COLO829 (cell line): ENCODE data around the gene C11orf58.
A peak's percentile ranks its signal among the peaks of the same experiment; 100 is the strongest.

Experiments used
- DNase-seq: peaks from one replicate; pipeline ENCODE4 v3.0.0; 2012; ENCODE audit warnings: low spot score

The C11orf58 gene

DNA sequence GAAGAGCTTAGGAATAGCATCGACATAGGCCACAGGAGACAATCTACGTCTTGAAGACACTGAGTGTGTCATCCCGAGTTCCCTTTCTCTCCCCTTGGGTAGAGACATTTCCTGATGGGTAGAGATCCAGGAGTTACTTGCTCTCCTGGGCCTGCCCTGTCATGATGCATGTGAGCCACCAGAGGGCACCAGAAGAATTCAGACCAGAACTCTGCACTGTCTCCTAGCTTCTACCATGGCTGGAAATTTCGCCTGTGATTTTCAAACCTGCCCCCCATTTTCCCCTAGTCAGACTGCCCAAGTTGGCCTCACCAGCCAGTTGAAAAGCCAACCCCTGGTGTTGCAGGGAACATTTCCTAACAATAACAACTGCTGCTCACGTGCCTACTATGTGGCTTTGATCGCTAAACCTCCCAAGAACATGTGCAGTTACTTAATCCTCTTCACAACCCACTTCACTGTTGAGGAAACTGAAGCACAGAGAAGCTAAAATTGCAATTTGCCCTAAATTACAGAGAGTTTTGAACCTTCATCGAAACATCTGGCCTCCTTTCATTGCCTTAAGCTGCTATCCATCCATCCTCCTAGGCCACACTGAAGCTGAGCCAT lies 47.2 kb downstream of the C11orf58 start:
- DNase-seq = peak; percentile 89

DNA sequence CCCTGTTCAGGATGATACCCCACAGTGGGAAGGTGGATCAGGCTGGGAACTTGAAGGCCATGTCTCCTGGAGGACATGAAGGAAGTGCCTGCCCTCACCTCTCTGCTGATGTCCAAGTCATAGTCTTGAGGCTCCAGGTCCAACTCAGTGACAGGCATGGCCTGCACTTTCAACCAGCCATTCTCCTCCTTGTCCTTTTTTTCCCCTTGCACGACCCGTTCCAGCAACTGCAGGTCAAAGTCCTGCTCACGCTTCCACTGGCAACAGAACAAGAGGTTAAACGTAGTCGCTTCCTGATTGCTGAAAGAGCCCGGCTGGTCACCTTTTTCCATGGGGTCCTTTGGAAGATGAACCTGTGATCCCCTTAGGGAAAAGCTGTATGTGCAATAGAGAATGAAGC lies 47.7 kb downstream of the C11orf58 start:
- DNase-seq = no peak

DNA sequence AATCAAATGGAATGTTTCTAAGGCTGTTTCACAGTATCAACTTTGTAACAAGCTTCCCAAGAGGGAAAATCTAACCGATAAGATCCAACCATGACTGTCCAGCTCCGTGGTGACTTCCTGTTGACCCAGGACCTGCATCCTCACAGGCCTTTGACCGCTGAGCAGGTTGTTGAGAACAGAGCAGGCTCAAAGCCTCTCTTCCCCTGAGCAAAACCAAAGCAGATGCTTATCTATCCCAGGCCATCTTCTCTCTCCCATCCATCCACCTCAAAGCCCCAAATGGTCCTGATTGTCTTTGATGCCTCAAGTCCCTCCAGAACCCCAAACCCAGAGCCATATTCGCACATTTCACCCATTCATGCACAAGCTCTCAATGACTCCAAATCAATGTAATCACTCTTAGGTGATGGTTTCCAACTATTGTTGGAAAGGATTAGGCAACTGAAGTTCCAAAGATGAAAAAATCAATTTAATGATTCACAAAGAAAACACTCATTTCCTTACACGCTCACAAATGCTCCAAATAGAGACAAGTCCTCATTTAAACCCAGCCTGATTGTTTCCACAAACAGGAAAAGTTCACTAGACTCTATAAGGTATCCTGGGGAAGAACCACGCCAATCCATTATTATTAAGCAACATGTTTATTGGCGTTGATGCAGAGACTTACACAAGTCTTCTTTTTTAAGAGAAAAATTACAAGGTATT lies 48.7 kb downstream of the C11orf58 start:
- no peak for DNase-seq

DNA sequence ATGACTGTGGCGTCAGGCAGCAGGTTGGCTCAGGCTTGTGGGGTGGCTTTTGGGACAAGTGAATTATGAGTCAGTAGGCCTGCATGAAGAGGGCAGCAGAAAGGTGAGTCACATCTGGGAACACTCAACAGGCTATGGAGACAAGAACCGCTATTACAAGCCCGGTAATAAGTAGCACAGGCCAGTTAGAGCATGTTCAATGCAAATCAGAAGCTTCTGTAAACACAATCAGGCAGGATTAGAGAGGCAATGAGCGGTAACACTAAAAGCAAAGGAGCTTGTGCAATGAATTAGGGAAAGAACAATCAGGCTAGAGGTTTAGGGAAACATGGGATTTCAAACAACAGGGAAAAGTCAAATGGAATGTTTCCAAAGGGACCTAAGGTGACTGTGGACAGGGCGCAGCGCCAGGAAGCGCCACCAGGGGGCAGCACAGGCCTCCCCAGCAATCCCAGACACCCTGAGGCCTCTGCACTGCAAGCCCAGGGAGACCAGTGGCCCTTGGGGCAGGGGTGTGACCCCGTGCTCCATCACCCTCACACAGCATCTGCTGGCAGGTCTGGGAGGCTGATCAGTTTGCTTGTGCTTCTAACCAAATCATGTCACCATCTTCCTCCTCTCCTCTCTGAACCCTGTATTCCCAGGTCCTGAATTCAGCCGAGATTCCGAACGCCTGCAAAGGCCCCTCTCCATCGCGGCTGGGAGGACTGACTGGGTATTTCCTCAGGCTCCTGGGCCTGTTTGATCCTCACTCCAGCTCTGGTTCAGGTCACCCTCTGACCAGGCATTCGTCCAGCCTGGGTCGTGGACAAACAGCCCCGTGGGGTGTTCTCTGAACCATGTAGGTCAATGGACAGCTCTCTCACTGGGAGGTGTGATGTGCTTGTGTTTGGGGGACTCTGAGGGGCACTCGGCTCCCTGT lies 50.0 kb downstream of the C11orf58 start:
- DNase-seq = peak; percentile 78

DNA sequence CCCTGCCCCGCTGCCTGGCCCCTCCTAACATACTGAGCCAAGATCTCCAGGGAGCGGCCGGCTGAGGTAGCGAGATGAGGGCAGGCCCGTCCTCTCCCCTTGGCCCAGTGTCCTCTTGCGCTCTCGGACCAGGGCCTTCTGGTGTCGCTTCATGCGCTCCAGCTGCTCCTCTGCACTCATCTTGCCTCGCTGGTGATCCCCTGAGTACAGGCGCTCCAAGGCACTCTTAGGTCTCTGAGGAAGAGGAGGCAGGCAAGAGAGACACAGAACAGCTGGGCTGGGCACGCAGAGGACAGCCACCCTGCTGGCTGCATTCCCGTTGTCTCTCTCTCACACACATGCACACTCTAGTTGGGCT lies 50.6 kb downstream of the C11orf58 start:
- DNase-seq = no peak

DNA sequence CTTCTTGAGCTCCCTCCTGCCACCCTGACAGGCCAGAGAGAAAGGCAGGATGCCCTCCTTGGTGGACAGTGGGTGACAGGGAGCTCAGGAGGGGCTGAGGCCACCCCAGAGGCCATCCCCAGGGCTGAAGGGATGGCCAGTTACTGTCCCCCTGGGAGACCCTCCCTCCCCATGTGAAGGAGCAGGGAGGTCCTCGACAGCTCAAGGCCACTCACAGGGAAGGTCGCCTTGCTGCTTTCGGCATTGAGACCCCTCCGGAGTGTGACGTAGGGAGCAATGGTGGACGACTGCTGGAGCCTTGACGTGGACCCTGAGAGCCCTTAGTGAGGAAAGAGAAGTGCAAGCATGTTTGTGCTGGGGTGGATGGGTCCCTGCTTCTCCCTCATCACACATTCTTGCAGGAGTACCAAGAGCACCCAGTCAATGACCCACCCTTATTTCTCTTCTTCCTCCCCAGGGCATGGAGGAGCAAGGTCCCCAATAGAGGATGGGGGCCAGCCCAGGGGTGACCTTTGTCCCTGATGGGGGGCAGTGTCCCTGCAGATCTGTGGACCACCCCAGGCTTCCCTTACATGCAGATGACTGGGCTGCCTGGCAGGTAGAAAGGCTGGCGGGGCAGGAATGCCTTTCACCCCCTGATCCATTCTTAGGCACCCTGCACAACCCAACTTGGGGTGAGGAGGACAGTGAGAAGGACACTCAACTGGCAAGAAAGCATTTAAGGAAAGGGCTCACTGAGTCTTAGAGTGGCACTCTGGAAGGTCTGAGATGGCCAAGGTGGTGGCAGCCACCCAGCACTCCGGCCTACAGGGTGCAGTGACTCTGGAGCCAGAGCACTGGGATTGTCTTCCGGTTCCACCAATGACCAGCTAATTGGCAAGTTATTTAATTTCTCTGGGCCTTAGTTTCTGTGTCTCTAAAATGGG lies 51.4 kb downstream of the C11orf58 start:
- no peak for DNase-seq

DNA sequence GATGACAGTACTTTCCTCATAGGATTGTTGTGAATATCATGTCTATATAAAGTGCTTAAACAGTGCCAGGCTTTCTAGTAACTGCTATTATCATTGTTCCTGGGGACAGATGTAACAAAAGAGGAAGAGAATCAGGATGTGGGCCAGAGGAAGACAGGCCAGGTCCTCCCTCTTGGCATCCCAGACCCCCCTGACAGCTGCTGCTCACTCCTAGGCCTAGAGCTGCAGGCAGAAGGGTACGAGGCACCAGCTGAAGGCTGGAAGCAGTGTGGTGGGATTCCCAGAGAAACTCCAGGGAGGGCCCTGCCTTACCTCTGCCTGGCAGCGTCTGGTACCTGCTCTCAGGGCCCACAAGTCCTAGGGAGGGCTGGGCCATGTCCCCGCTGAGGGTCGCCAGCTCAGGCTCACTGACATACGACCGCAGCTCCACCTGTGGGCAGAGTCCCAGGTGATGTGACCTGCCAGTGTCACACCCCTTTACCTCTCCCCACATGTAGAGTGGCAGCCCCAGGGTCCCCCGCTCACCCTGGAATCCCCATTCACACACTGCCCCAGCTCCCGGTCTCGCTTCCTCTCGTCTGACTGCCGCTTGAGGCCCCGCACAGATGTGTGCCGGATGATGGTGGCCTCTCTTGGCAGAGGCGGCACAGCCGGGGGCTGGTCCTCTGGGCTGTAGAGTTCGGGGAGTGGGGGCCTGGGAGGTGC lies 52.2 kb downstream of the C11orf58 start:
- DNase-seq = no peak

DNA sequence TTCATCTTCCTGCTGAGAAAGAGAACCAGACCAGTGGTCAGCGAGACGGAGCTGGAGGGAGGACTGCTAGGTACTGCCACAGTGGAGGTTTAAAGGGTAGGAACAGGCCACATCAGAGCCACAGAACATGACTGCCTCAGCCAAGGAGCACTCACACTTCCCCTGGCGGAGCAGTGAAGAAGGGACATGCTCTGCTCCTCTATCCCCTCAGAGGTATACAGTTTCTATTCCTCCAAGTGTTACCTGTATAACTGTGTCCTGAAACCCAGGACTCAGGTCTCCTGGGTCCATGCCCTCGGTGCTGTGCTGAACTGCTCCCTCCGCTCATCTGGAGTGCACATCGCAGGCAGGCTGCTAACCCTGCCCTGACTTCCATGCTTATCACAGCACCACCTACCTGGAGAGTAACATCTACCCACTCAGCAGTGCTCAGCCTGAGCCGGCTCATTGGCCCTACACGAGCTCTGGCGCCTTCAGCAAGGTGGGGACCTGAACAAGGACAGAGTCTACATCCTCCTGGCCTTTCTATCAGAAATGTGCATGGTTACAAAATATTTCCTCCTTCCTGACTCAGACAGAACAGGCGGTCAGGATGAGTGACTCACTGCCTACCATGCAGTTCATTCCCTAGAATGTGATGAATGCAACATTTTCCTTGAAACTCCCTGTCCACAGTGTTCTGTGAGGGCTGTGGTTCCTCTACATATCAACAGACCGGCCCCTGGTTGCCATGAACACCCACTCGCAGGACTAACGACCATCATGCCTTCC lies 52.9 kb downstream of the C11orf58 start:
- peak; percentile 85 for DNase-seq

DNA sequence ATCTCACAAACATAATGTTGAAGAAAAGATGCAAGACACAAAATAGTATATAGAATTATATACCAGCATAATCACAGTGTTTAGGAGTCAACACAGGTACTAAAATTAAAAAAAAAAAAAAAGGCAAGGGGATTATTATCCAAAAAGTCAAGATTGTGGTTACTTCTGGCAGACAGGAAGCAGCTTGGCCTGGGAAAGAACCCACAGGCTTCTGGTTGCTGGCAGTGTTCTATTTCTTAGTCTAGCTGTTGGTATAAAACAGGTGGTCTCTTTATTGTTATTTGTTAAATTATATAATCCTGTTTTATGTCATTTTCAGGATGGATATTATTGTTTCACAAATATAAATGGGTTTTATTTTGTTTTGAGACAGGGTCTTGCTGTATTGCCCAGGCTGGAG lies 54.0 kb downstream of the C11orf58 start:
- no peak for DNase-seq

DNA sequence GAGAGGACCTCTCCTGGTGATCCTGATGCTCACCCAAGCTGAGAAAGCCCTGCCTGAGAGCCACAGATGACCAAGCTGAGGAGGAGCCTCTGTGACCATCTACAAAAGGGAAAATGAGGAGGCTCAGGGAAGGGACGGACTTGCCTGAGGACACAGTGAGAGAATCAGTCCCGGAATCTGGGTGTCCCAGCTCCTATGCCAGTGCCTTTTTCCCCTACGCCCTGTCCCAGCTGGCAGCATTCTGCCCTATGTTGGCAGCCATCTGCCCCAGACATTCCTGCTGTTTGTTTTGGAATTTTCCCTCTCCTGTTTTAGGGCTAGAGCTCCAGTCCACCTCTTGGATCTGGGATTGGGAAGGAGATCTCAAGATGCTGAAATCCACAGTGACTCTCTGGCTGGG lies 54.6 kb downstream of the C11orf58 start:
- DNase-seq = no peak

DNA sequence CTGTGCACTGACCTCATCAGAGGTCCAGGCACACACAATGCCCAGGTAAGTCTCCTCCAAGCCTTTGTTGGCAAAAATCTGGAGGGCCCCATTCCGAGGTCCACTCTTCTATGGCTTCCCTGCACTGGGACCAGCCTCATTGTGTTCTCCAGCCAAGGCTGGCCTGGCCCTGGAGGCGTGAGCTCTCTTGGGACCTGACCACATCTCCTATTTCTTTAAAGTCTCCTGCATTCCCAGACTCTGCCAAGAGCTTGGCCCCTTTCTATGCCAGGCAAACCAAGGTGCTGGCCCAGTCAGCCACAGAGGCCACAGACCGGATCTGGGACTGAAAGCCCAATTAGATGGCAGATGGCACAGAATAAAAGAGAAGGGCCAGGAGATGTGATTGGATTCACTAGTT lies 55.1 kb downstream of the C11orf58 start:
- DNase-seq = no peak

DNA sequence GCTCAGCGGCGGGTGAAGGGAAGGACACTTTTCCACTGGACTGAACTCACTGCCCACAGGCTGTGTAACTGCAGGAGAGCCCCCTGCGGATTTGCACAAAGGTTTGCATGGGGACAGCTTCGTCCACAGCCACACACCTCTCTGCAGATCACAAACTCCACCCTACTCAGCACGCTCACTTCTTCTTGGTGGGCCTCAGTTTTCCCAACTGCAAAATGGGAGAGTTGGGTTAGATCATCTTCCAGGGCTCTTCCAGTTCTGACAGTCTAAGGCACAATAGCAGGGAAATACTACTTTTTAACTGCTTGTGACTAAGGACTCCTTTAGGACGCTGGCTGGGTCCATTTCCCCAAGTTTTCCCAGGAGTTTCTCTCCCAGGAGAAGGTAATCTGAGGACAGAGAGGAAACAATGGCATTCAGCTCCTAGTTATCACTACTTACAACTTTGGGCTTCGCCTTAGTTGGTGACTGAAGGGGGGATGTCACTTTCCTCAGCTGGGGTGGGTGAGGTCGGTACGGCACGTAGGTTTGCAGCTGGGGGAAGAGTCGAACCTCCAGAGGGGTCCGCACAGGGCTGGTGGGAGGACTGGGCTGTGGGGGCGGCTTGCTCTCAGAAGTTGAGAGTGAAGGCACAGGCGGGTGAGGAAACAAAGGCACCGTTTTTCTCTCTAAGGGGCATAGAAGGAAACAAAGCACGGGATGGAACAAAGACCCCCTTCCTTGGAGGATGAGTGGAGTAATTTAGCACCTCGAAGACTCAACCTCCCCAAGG lies 55.8 kb downstream of the C11orf58 start:
- DNase-seq = no peak

DNA sequence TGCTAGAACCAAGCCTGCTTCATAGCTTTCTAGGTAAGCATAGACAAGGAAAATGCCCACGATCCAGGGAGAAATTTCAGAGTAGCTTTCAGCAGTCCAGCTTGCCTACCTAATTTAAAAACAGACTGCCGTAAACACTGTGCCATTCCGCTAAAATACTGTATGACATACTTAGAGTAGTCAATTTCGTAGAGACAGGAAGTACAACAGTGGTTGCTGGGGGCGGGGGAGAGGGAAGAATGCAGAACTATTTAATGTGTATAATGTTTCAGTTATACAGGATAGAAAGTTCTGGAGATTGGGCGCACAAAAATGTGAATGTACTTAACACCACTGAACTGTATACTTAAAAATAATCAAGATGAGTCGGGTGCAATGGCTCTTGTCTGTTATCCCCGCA lies 56.7 kb downstream of the C11orf58 start:
- no peak for DNase-seq

DNA sequence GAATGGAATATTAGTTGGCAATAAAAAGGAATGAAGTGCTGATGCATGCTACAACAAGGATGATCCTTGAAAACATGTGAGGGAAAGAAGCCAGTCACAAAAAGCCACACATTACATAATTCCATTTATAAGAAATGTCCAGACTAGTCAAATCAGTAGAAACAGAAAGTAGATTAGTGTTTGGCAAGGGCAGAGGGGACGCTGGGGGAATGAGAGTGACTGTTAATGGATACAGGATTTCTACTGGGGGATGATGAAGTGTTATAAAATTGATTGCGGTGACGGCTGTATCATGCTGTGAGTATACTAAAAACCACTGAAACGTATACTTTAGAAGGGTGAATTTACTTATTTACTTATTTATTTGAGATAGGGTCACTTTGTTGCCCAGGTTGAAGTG lies 57.9 kb downstream of the C11orf58 start:
- no peak for DNase-seq

DNA sequence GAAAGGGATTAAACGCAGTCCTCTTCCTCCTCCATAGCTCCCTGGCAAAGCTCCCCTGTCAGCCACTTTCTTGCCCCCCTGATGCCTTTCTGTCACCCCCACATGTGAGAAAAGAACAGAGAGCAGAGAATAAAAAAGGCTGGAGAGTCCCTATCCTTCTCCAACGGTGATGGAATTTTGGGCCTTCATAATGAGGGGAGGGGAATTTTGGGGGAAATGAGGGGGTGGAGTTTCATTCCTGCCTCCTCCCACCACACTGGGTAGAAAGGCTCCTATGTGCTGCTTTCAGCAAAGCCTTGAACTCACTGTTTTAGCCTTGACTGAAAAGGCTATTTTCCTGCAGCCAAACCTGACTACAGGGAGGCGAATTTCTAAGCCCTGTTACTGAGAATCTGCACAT lies 59.3 kb downstream of the C11orf58 start:
- no peak for DNase-seq

DNA sequence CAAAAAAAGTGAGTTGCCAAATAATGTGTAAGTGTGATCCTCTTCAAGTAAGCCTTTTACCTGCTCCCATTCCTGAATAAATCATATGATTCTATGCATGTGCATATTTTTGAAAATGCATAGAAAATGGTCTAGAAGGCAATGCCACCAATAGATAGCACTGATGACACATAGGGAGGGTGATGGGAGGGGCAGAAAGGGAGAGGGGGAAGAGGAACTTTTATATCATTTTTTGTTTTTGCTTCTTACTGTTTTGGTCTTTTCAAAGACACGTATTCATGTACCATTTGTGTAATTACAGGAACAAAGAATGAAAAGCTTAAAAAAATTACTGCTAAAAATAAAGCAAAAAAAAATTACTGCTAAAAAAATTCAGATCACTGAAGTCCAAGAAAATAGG lies 60.8 kb downstream of the C11orf58 start:
- no peak for DNase-seq

DNA sequence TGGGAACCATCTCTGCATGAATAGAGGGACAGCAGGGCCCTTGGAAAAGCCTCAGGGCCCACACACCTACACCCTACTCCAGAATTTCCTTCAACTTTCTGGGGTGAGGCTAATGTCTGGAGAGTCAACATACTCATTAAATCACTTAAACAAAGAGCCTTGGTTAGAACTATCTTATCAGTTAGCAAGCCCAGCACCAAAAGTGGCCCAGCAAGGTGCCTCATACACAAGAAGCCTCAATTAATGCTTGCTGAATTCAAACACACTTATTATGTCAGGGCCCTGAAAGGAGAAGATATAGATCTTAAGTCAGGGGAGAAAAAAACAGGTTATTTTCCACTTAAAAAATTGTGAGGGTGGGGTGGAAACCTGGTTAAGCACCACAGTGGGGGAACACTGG lies 61.4 kb downstream of the C11orf58 start:
- DNase-seq = no peak

DNA sequence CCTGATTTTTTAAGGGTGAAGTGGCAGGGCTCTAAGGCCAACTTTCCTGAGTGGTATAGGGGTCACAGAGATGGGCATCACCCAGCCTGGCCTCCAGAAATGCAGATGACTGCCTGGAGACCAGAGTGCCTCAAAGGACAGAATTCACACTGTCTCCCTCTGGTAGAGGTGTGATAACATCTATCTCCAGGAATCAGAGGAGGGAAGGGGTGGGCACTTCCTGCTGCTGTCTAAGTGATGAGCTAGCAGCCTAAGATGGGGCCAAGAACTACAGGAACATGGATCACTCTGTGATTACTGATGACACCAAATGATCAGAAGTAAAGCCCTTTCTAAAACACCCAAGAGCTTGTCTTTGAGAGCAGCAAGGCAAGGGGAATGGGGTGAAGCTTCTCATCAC lies 61.9 kb downstream of the C11orf58 start:
- no peak for DNase-seq

DNA sequence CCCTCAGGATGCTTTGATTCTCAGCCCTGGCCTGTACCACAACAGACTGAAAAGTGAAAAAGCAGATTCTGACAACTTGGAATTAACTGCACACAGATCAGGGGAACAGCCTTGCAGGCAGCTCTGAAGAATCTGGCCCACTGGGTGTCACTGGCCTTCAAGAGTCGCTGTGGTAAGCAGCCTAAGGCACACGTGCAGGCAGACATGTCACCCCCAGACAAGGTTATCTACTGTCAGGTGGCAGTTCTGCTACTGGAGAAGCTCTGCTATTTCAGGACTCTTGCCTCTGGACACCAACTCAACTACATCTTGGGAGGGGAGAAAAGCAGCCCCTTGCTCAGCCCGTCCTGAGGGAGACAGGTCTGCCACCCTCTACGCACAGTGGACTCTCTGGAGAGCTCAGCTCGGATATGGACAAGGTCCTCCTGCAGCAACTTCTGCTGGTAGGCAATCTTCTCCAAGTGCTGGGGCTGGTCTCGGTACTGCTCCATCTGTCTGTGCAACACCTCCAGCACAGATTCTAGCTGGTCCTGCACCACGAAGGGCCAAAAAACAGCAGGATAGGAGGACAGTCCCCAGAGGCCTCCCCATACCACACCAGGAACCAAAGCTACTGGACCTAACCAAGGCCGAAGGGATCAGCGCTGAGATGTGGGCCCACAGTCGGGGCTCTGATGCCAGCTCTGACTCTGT lies 63.0 kb downstream of the C11orf58 start:
- DNase-seq = no peak
